GM19025 (cell line): ENCODE data around the gene SH3GLB1.

Source experiments
- ATAC-seq: cut with Tn5 transposase; IDR thresholded peaks from one replicate; pipeline ENCODE4 v1.9.1; 2021; ENCODE audit warnings: mild to moderate bottlenecking, low read depth, moderate library complexity; ENCODE audit not compliant: unreplicated experiment

The SH3GLB1 gene

GRCh38 chr1:86769065-86769464 is 64.7 kb downstream of the SH3GLB1 start:
- ATAC-seq: no peak

- peak; percentile 13 for ATAC-seq
Observed at GRCh38 chr1:86773341-86774288, 69.2 kb downstream of the SH3GLB1 start.

GRCh38 chr1:86774305-86775295 is 70.2 kb downstream of the SH3GLB1 start:
- ATAC-seq: peak; percentile 90

GRCh38 chr1:86775395-86775794 is 71.0 kb downstream of the SH3GLB1 start:
- ATAC-seq: no peak

- ATAC-seq: no peak
Observed at GRCh38 chr1:86776108-86776507, 71.7 kb downstream of the SH3GLB1 start.

DNA sequence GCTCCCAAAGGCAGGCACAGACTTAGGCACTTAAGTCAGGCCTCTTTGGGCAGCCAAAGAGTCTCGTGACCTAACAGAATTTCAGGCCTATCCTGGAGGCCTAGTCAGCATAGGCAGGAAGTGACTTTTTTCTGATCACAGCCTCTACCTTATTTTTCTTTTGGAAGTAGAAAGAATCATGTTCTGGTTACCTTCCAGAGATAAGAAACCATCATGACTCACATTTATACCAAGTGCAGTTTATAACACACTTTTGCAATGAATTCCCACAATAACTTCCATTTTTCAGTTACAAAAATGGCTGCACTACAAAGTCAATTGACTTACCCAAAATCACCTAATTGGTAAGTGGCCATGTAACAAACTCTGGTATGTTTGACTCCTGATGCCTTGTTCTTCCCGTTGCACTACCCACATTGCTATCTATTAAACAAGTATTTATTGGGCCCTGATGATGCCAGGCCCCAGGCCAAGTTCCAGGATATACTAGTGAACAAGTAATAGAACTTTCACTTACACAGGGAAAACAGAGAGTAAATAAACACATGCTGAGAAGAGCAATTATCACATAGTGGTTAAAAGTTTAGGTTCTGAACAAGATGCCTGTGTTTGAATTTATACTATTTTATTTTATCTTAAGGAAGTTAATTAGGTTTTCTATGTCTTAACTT is 74.3 kb downstream of the SH3GLB1 start:
- no peak for ATAC-seq

- ATAC-seq: no peak
Observed at GRCh38 chr1:86779308-86780191, 75.2 kb downstream of the SH3GLB1 start.

- no peak for ATAC-seq
Observed at GRCh38 chr1:86782482-86782881, 78.1 kb downstream of the SH3GLB1 start.

- no peak for ATAC-seq
Observed at GRCh38 chr1:86787621-86788020, 83.2 kb downstream of the SH3GLB1 start.

DNA sequence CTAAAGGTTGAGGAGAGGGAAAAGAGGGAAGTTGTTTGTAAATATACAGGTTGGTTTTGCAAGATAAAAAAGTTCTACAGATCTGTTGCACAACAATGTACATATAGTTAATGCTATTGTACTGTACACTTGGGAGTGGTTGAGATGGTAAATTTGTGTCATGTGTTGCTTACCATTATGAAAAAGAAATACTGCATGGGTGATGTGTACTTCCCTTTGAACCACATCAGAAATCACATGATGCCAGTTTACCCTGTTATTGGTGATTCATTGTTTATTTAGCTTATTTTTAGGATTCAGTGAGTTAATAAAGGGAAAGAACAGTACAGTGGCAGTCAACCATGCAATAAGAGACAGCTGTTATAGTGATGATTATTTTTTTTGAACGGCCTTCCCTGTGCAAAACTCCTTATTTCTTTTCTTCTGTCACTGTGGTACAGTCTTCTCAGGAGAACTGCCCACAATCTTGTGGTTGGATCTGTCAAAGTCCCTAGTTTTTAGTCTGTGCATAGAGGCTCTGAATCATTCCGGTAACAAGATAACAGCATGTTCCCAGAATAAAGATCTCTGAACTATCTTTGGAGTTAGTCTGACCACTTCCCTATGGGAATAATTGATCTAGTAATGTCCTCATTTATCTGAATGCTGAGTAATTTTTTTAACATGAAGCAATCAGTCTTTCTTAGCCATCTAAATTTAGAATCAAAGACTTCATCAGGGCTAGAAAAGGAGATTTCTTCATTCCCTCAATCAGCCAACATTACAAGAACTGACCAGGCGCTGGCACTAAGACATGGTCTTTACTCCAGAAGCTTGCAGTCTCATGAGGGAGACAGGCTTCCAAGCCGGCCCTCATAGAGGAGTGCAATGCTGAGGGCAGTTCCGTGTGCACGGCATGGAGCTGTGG is 84.2 kb downstream of the SH3GLB1 start:
- ATAC-seq: no peak

DNA sequence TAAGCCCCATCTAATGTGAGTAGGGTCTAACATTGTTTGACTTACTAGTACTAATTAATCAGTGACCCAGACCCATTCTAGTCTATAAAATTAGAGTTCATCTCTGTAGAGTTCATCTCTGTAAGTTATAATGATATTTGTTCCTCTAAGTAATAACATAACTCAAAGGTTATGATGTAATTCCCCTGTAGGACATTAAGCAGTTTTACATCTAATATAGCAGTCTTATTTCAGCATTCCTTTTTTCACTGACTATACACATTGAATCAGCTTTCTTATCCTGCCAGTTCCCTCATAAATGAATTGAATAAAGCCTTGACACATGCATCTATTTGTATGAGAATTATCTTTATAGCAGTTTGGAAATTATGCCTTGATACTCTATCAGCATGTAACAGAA is 90.9 kb downstream of the SH3GLB1 start:
- ATAC-seq: no peak
